GM19468 (cell line): ENCODE results near the gene SERPING1.

ENCODE experiments used
- ATAC-seq: cut with Tn5 transposase; IDR thresholded peaks from one replicate; pipeline ENCODE4 v1.9.1; 2021; ENCODE audit warnings: mild to moderate bottlenecking, moderate library complexity, moderate number of reproducible peaks; ENCODE audit not compliant: unreplicated experiment; ENCODE audit errors: extremely low read depth

Gene SERPING1

DNA sequence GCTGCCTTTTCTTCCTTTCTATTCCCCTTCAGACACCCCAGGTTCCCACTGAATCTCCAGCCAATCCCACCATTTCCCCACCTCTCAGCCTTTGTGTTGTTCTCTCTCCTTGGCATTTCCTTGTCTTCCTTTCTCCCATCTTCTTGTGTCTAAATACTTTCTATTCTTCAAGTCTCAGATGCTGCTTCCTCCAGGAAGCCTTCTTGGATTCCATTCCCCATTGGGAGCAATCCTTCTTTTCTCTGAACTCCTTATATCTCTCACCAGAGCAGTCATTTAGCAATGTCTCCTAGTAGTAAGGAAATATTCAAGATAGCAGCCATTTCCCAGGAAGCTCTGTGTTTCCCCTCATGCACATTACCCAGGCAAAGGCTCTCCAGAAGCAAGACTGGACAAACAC lies 36.8 kb downstream of the SERPING1 start:
- ATAC-seq, result no peak

DNA sequence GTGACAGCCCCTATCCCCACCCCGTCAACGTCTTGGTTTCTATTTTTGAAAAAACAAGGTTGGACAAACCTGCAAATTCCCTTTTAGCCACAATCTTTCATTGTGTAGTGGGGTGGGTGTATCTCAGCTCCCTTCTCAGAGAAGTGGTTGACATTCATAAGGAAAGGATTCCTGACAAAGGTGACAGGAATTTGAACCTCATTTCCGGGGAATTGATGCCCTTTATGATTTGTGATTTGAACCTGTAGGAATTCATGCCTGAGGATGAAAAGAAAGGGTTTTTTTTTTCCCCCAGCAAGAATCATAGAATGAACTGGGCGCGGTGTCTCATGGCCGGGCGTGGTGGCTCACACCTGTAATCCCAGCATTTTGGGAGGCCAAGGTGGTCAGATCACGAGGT lies 37.8 kb downstream of the SERPING1 start:
- ATAC-seq, result no peak

DNA sequence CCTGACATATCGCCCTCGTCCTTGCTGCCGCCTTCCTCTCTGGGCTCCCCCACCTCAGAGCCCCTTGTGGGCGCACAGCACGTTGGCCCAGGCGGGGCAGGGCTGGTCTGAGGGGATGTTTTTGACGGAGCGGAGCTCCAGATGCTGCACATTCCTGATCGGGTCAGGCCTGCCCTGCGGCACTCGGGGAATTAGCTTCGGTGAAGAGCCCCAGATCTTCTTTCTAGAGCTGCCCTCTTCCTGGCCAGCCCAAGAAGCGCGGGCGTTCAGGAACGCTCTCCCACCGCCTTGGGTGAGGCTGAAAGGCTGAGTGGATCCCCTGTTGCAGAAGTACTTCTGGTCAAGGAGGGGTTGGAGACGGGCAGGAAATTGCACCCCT lies 40.1 kb downstream of the SERPING1 start:
- ATAC-seq, result no peak

DNA sequence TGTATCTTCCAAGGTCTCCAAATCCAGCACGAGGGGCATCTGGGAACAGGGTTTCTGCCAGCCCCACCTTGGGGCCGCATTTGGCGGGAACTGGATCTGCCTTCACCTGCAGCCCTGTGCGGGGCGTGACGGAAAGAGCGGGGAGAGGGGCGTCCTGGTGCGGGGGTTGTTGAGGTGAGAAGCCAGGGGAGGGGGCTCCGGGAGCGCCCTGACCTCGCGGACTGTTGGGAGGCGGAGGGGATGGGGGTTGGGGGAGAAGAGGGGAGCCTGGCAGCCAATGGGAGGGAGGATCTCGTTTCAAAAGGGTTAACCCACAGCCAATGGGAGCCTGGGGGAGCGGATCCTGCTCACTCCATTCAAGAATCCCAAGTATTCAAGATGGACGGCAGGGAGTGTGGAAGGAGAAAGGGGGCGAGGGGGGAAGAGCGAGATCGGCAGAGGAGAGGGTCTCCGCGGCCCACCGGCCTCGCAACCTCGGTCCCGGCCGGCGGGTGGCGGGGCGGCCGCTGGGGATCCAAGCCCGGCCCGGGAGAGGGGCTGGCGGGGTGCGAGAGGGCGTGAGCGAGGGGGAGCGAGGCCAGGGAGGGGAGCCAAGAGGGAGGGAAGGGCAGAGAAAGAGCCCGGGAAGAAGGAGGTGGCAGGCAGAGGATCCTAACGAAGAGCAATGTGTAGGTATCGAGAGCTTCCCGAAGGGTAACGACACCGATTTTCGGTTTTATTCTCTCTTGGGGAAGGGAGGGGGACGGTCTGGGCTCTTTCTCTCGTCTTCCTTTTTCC lies 40.7 kb downstream of the SERPING1 start:
- no peak for ATAC-seq

DNA sequence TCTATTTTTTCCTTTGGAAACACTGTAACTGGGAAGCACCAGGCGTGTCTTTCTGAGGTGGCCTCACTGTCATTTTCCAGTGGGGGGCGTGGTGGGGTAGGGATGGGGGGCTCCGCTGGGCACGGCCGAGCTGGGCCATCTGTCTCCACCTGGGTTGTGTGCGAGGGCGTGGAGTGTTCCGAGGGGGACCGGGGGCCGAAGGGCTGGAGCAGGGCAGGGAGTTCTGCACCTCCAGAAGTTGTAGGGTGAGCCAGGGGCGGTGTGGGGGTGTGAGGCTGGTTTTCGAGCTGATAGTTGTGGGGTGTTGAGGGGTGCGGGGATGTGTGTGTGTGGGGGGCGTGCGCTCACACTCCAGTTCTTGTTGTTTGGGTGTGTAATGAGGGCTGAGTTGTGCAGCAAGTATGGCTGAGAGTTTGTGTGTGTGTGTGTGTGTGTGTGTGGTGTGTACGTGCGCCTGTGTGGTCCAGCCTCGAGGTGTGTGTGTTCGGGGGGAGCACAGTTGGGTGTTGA lies 41.4 kb downstream of the SERPING1 start:
- ATAC-seq, result no peak

DNA sequence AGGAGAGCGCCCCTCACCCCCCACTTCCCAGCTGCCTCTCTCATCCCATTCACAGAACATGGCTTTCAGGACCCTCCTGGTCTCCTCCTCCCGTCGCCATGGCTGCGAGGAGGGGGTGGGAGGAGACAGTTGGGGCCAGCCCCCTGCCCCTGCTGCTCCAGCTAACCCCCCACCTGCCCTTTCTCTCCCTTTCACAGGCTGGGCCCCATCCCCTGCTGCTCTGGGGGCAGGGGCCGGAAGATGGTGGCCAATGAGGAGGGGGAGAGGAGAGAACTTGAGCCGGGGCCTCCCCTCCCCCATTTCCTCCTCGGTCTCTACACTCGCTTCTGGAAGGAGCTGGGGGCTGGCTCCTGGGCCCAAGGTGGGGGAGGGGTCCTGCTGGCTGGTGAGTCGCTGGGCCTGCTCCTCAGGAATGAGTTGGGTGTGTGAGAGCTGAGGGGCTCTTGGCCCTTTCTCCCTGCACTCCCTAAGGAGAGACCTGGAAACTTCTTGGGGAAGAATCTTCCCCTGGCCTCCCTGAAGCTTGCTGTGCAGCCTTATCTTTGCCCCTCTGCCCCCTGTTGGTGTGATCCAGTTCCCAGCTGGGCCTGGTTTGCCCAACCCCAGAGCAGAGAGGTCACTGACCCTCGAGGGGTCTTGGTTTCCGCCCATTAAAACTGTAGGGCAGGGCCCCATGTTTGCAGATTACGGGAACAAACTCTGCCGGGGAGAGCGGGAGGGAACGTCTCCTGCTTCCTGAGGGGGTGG lies 42.0 kb downstream of the SERPING1 start:
- no peak for ATAC-seq

DNA sequence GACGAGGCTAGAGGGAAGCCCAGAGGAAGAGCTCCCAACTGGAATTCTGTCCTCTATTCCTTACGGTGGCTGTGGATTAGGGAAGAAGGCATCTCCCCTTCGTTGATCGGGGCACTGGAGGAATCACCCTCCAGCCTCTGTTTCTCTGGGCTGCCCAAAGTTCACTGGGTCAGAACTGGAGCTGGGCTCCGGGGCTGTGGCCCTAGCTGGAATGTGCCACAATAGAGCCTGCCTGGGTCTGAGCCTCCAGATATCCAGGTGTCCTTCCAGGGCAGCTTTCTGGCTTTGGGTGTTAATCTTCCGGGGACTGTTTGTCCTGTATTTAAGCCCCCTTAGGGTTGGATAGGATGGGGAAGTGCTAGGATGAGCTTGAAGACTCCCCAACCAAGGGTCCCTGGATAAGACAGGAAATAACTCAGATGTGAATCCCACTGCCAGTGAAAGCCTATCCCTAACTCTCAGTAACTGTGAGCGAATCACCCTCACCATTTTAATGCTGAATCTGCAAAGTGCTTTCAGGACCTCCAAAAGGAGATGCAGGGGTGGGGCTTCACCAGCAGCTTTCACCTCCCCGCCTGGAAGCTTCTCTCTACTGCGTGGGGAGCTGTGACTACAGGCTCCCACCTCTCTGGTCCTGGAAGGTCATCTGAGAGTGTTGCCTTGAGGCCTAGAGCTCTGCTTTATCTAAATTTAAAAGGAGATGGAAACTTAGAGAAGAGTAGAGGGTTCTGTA lies 42.7 kb downstream of the SERPING1 start:
- no peak for ATAC-seq

DNA sequence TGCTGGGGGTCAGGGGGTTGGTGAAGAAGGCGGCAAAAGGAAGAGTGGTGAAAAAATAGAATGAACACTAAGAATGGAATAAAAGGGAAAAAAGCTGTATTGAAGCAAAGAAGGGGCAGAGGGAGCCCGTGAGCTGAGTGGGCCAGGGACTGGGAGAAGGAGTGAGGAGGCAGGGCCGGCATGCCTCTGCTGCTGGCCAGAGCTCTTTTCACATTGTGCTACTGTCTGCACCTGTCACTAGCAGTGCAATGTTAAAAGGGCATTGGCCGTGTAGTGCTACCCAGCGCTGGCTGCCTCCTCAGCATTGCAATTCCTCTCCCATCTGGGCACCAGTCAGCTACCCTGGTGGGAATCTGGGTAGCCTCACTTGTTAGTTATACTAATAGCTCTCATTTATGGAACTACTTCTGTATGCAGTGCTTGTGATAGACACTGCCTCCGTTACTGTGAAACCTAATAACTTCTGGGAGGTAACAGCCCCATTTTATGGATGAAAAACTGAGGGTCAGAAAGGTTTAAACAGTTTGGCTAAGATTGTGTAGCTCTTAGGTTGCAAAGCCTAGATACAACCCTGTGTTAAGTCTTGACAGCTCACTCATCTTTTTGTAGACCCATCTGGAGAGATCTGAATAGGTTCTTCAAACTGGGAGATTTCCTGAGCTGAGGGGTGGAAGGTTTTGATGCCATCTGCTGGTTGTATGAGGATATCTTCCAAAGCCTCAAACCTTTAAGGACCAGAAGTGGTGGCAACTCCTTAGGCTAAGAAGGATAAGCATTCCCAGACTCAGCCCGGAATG lies 43.7 kb downstream of the SERPING1 start:
- no peak for ATAC-seq

DNA sequence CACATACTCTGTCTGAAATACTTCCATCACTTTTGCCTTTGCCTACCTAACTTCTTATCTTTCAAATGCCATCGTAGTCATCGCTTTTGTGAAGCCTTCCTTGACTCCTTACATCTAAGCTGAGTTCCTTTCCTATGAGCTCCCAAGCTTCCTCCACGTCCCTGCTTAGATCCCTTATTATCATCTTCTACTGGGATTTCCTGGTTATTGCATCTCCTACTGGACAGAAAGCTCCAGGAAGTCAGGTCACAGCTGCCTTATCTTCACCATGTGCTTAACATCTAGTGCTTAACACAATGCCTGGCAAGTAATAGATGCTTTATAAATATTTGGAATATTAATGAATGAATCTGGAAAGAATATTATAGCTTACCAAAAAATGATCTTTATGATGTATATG lies 46.3 kb downstream of the SERPING1 start:
- no peak for ATAC-seq

DNA sequence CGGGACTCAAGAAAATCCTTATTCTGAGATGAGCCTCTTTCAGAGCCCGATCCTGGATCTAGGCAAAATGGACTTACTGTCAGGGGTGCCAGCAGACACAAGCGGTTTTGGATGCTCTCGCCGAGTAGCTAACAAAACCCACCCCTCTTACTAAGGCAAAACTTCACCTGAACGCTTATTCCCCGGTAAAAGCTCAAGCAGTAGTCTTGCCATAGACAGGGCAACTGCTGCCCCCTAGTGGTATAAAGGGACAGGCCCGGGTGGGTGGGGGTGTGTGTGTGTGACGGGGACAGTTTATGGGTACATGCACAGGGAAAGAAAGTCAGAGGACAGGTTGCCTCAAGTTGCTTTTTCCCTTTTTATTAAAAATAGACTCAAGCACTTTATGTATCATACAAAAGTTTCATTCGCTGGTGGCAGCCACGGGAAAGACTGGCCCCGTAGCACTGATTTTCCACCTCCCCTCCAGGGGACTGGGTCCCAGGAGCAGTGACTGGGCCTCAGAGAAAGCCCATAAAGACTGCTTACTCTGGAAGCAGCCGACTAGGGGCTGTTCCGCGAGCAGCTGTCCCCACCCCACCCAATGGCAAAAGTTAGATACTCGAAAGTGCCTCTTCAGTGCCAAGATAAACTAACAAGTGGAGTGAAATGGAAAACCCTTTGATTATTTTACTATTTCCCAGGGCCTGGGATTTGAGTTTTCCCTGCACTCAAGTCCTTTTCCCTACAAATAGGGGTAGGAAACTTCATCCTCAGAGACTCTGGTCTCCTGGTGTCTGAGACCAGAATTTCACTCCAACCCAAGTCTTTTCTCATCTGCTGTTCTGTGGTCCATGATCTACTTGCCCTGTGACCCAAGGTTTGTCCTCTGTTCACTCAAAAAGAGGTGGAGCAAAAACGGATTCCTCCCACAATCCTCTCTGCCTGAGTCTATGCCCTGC lies 47.5 kb downstream of the SERPING1 start:
- ATAC-seq, result peak; percentile 47

DNA sequence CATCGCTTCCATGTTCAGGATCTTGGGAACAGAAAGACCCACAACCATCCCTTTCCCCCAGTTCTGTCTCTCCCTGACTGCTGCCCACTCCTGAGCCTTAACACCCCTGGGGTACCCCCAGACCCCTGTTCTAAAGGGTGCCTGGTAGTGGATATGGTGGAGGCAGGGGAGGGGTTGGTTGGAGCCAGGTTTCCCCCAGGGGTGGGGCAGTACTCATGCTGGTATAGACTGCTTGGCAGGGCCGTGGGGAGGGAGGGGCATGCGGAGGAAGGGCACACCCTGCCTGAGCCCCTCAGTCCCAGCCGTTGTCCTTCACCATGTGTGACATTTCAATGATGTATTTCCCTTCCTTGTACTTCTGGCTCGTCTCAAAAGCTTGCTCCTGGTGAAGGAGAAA lies 48.2 kb downstream of the SERPING1 start:
- ATAC-seq, result no peak

DNA sequence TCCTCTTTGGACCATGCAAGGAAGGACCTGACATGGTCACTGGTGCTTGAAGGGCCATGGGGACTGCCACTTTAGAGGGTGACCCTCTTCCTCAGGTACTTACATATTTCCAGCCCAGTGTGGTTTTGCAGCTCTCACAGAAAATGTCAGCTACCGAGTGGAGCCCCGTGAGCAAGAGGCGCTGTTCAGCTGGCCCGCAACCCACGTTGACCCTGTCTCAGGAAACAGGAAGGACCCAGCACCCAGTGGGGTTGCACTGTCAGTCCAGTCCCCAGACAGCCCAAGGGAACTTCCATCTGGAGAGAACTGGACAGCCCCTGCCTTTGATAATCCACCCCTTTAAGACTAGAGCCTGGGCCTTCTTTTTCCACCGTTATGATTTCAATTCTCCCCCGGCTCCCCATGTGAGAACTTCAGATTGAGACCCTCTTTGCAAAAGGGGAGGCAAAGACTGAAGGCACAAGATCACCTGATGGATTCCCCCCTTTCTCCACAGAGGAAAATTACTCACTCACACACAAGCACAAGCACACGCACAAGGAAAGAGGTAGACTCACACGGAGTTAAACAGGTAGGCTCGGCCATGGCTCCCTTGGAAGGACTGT lies 48.8 kb downstream of the SERPING1 start:
- ATAC-seq, result no peak

DNA sequence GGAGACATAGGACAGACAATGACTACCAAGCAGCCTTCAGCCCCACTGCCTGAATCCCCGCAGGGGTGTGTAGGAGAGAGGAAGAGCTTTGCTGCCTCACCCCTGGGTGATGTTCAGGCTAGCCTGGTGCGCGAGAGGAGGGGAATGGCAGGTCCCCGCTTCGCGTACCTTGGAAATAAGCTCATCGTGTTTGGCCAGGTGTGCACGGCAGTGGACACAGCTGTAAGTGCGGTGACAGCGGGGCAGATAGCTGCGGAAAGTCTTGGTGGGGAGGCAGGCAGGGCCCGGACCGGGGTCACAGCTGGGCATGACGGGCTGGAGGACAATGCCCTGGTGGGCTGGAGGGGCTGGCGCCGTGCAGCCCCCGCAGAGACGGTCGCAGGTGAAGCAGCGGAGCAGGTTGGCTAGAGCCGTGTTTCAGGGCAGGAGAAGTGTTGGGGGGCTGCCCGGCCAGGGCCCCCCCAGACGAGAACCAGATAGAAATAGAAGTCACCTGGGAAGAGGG lies 49.4 kb downstream of the SERPING1 start:
- no peak for ATAC-seq

DNA sequence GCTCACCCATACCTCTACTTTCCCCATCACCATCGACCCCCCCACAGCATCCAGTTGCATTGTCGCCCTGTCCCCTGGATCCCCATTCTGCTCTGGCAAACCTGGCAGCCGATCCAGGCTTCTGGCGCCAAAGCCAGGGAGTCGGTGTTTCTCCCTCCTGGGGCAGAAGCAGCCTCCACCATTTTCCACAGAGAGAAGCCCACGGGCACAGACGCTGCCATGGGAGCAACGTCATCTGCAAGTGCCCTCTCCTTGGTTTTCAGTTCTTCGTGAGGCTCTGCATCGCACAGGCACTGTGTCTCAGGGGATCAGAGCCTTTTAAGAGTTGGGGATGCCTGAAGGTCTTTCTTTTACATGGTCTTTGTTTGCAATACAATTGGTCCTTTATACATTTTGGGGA lies 49.9 kb downstream of the SERPING1 start:
- ATAC-seq, result no peak

DNA sequence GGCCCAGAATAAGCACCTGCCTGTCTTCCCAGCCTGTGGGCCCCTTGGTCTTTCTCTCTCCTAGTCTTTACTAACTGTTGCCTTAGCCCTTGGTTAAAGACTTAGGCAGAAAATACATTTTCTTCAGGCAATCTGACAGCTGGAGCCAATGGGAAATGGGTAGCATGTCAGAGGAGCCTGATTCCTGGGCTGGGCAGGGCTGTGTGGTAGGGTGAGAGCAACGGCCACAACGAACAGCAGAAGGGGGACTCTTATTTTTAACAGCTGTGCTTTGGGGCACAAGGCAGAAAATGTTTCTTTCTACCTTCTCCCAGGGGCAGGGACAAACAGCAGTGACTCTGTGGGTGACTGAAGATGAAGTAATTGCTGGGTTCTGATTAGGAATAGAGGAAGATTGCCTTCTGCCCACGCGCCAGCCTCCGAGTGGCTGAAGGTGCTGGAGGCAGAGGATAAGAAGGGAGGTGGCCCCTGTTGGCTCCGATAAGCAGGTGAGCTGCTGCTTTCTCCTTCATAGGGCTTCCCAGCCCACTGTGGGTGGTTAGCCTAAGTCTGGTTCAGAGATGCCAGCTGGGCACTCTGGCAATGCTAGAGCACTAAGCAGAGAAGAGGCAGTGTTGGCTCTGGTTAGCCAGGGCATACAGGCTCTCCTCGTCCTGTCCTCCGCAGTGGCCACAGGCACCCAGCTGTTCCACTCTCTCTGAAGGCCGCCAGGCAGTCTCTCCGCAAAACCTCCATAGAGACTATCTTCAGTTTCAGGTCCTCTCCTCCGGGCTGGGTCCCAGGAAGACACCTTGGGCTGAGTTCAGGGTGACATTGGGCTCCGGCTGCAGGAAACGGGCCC lies 50.7 kb downstream of the SERPING1 start:
- no peak for ATAC-seq

DNA sequence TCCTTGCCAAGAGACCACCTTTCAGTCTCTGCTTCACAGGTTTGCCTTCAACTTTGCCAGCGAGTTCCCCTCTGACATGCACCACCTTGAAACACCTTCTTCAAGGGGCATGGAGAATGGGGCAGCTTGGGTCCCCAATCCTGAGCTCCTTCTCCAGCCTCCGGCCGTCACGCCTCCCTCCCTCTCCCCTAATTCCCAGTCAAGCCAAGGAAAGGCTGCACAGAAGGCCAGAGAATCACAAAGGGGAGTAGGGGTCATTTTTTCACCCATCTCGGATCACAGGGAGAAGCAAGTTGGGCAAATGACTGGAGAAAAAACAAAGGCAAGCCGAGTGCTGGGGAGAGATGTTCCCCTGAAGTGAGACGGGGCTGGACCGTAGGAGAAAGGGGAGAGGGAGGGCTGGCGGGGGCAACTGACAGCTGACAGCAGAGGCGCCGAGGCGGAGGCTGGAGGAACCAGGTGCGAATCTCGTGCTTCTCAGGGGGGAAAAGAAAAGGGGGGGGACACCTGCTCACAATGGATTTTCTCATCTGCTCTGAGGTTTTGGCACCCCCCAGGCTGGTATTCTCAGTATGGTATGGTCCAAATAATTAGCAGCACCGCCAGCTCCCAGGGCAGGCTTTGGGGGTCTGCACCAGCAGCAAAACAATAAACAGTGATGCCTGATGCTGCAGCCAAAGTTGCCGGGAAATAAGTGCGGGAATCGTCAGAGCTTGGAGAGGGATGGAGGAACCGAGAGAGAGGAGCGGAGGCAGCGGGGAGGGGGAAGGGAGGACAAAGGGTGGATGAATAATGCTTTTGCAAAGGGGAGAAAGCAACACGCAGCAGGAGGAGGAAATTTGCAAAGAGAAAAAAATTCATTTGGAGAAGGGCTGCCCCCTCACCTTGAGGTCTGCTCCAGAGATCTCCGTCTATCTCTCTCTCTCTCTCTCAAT lies 51.6 kb downstream of the SERPING1 start:
- no peak for ATAC-seq
